Stimulated activated naive CD8-positive, alpha-beta T cell treated with anti-CD3 and anti-CD28 coated beads, Interleukin-15, Interleukin-2, amounts not matched to agents 100 U/mL and 50 U/mL, for 24 hours (primary cell): Measurements from ENCODE around the gene MIA.
A peak's percentile ranks its signal among the peaks of the same experiment; 100 is the strongest.
"Not testable (repeated sequence)": the region's sequence is repeated elsewhere in the genome, so short reads cannot be mapped to it uniquely, and the experiment has no call there.

Experiments
- ATAC-seq: fragments of 150-1000 bp; cut with Tn5 transposase; one replicate; pipeline ENCODE4 v1.10.0; 2021
- DNase-seq: peaks from one replicate; pipeline ENCODE4 v3.0.0; 2021

MIA gene

DNA sequence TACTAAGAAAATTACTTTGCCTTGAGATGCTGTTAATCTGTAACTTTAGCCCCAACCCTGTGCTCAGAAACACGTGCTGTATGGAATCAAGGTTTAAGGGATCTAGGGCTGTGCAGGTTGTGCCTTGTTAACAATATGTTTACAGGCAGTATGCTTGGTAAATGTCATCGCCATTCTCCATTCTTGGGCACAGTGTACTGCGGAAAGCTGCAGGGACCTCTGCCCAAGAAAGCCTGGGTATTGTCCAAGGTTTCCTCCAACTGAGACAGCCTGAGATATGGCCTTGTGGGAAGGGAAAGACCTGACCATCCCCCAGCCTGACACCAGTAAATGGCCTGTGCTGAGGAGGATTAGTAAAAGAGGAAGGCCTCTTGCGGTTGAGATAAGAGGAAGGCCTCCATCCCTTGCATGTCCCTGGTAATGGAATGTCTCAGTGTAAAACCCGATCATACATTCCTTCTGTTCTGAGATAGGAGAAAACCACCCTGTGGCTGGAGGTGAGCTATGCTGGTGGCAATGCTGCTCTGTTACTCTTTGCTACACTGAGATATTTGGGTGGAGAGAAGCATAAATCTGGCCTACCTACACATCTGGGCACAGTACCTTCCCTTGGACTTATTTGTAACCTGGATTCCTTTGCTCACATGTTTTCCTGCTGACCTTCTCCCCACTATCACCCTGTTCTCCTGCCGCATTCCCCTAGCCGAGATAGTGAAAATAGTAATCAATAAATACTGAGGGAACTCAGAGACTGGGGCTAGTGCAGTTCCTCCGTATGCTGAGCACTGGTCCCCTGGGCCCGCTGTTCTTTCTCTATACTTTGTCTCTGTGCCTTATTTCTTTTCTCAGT lies 47.6 kb downstream of the MIA start:
- not testable (repeated sequence) for DNase-seq, ATAC-seq

GRCh38 chr19:40824916-40825315 lies 49.6 kb downstream of the MIA start:
- not testable (repeated sequence) for ATAC-seq, DNase-seq

DNA sequence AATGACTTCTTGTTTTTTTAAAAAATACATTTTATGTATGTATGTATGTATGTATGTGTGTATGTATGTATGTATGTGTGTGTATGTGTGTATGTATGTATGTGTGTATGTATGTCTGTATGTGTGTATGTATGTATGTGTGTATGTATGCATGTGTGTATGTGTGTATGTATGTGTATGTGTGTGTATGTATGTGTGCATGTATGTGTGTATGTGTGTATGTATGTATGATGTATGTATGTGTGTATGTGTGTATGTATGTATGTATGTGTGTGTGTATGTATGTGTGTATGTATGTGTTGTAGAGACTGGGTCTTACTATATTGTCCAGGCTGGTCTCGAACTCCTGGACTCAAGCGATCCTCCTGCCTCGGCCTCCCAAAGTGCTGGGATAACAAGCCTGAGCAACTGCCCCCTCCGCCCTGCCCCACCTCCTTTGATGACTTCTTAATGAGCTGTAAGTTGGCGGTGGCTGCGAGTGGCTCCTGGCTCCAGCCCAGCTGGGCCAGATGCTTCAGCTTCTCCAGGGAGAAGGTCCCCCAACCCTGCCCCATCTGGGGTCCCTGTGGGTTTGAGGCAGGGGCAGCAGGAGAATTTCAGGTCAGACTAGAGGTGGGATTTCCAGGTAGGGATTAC lies 50.3 kb downstream of the MIA start:
- not testable (repeated sequence) for DNase-seq, ATAC-seq

GRCh38 chr19:40826312-40826698 lies 51.0 kb downstream of the MIA start:
- not testable (repeated sequence) for DNase-seq, ATAC-seq

DNA sequence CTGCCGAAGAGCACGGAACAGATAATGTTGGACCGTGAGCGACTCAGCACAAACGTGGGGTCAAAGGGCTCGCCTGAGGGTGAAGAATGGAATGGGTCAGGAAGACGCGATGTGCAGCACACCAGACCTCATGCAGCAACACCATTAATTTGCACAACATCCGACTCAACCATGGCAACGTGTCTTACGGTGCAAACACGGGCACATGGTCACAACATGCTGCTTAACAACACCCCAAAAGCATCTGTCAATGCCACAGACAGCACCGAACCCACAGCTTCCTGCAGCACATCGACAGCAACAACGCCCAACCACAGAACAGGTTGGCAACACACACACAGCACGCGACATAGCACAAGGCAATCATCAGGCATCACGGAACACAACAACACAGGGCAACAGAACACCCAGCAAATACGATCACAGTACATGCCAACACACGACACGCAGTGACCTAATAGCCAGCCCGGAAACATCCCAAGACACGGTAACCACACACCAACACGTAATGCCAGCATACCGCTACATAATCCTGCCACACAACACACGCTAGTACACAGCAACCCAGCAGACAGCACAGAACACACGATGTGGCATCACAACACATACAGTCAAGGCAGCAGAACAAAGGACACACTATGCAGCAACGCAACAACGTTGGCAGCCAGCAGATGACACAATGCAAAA lies 51.5 kb downstream of the MIA start:
- DNase-seq = not testable (repeated sequence)
- peak; percentile 48 for ATAC-seq
